ENCODE results near the gene TPRN. TPM values are rescaled to one million over a fixed set of nuclear protein-coding genes. Genes with fewer than 3 reads are reported as not detected.

Gene TPRN
- total and polyA plus RNA-seq, 9 donors, result 0.68 to 18.4 (median 15.2) TPM

- intact Hi-C loops (cut with DNase I), result no loop called here
- Histone ChIP-seq H3K9me3 (no peaks in the 10 kb centered on the region), H3K4me1 (ENCODE audit: insufficient read depth) (peaks cover 14% of the 10 kb centered on the region), H3K27me3 (peaks cover 12% of the 10 kb centered on the region), H3K4me3 (no peak overlapping the region), H3K27ac (no peak overlapping the region), H3K36me3 (no peaks in the 10 kb centered on the region)
- 73 to 80% (median 75%) methylated on average over 15 to 22 of the region's 22 CpGs for WGBS, 3 donors
- no peak for TF ChIP-seq POLR2A (IDR thresholded peaks at IDR 0.05)
- no peak for TF ChIP-seq CTCF (IDR thresholded peaks at IDR 0.05)
- TF ChIP-seq EP300 (IDR thresholded peaks at IDR 0.05), result no peak
- no peak for DNase-seq
Observed at GRCh38 chr9:137171149-137171900, 29.2 kb downstream of the TPRN start.

GRCh38 chr9:137170486-137171148 lies 29.9 kb downstream of the TPRN start:
- DNase-seq, result no peak
- H3K9me3 ChIP-seq, result no peaks in the 10 kb centered on the region
- WGBS, 3 donors, result 30 to 43% (median 38%) methylated on average over 14 of the region's 14 CpGs
- no peak overlapping the region for H3K27ac ChIP-seq
- intact Hi-C loops (cut with DNase I), result no loop called here
- H3K4me3 ChIP-seq, result no peak overlapping the region
- H3K36me3 ChIP-seq, result no peaks in the 10 kb centered on the region
- H3K27me3 ChIP-seq, result peaks cover 18% of the 10 kb centered on the region
- TF ChIP-seq EP300 (IDR thresholded peaks at IDR 0.05), result no peak
- no peak for TF ChIP-seq POLR2A (IDR thresholded peaks at IDR 0.05)
- peaks cover 14% of the 10 kb centered on the region for H3K4me1 ChIP-seq (ENCODE audit: insufficient read depth)

- H3K27me3 ChIP-seq, result peaks cover 21% of the 10 kb centered on the region
- intact Hi-C loops (cut with DNase I), result no loop called here
- H3K9me3 ChIP-seq, result no peaks in the 10 kb centered on the region
- H3K4me1 ChIP-seq (ENCODE audit: insufficient read depth), result peaks cover 14% of the 10 kb centered on the region
- H3K36me3 ChIP-seq, result no peaks in the 10 kb centered on the region
- TF ChIP-seq EP300 (IDR thresholded peaks at IDR 0.05) (no peak), POLR2A (IDR thresholded peaks at IDR 0.05) (no peak), CTCF (IDR thresholded peaks at IDR 0.05) (no peak)
- no peak within 1 kb of the TSS for H3K27ac ChIP-seq
- WGBS, 3 donors, result 4 to 9% (median 5%) methylated on average over 36 to 41 of the region's 41 CpGs
- no peak for DNase-seq
- H3K4me3 ChIP-seq, result peak within 1 kb of the TSS; percentile 18
Observed at GRCh38 chr9:137169896-137170358, 30.6 kb downstream of the TPRN start, which contains the start of gene LRRC26. TSS of gene LRRC26 (minus strand) at chr9:137170051. CDS start at chr9:137169943, 108 bp downstream.

- H3K27ac ChIP-seq, result no peak overlapping the region
- WGBS, 3 donors, result 1% methylated on average over 56 to 124 of the region's 124 CpGs
- H3K9me3 ChIP-seq, result no peaks in the 10 kb centered on the region
- H3K4me3 ChIP-seq, result peak overlapping the region; percentile 18
- H3K36me3 ChIP-seq, result no peaks in the 10 kb centered on the region
- TF ChIP-seq POLR2A (IDR thresholded peaks at IDR 0.05) (no peak), EP300 (IDR thresholded peaks at IDR 0.05) (no peak), CTCF (IDR thresholded peaks at IDR 0.05) (no peak)
- H3K4me1 ChIP-seq (ENCODE audit: insufficient read depth), result peaks cover 14% of the 10 kb centered on the region
- DNase-seq, result no peak
- intact Hi-C loops (cut with DNase I), result no loop called here
- H3K27me3 ChIP-seq, result peaks cover 25% of the 10 kb centered on the region
Observed at GRCh38 chr9:137168904-137169856, 31.4 kb downstream of the TPRN start.
